GM21381 (cell line): ENCODE results near the gene PLA2G12B.
"Not testable (repeated sequence)": the region's sequence is repeated elsewhere in the genome, so short reads cannot be mapped to it uniquely, and the experiment has no call there.

Experiments used
- ATAC-seq: cut with Tn5 transposase; IDR thresholded peaks from one replicate; pipeline ENCODE4 v1.9.1; 2021; ENCODE audit warnings: mild to moderate bottlenecking, moderate library complexity; ENCODE audit not compliant: unreplicated experiment

Gene PLA2G12B

DNA sequence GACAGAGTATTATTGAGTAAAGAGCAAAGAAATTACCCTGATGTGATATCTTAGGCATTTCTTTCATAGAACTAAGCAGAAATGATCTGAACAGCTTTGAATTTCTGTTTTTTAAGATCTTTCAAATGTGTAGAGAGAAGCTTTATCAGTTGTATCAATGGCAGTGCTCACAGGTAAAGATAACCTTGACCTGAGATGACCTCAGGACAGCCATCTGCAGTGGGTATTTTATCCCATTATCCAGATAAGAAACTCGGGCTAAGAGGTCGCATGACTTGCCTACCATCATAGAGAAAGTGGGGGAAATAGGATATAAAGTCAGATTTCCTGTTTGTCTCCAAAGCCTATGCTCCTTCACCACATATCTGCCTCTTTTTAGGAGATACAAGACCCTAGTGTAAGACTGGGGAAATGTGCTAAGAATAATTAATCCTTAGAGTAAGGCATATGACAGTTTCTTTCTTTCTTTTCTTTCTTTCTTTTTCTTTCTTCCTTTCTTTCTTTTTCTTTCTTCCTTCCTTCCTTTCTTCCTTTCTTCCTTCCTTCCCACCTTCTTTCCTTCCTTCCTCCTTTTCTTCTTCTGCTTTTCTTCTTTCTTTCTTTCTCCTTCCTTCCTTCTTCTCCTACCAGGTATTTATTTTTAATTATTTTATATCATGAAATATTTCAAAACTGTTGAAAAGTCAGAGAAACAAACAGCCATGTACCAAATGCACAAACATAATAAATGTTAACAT lies 10.9 kb downstream of the PLA2G12B start:
- ATAC-seq = no peak

DNA sequence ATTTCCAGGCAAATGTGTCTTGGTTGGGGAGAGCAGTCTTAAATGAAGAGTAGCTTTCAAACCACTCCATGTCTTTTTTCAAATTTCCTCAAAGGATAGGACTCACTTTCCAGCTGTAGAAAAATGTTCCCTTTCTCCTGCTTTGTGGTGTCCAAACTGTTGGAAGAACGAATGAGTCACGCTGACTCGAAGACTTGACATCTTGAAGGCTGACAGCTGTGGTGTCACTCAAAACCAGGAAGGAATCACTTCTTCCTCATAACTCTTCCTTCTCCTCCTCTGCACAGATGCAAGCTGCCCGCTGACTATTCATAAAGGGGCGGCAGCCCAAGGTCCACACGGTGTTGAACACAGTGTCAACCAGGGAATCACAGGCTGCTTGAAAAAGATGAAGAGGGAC lies 19.2 kb downstream of the PLA2G12B start:
- no peak for ATAC-seq

DNA sequence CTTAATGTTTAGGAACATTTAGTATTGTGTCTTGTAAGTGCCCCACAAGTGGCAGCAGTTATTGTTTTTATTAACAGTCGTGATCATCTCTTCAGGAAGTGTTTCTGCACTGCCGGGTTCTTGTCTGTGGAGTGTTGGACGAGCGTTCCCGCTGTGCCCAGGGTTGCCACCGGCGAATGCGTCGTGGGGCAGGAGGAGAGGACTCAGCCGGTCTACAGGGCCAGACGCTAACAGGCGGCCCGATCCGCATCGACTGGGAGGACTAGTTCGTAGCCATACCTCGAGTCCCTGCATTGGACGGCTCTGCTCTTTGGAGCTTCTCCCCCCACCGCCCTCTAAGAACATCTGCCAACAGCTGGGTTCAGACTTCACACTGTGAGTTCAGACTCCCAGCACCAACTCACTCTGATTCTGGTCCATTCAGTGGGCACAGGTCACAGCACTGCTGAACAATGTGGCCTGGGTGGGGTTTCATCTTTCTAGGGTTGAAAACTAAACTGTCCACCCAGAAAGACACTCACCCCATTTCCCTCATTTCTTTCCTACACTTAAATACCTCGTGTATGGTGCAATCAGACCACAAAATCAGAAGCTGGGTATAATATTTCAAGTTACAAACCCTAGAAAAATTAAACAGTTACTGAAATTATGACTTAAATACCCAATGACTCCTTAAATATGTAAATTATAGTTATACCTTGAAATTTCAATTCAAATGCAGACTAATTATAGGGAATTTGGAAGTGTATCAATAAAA lies 22.2 kb downstream of the PLA2G12B start:
- ATAC-seq = no peak

GRCh38 chr10:72930276-72930675 lies 24.3 kb downstream of the PLA2G12B start:
- ATAC-seq = no peak

DNA sequence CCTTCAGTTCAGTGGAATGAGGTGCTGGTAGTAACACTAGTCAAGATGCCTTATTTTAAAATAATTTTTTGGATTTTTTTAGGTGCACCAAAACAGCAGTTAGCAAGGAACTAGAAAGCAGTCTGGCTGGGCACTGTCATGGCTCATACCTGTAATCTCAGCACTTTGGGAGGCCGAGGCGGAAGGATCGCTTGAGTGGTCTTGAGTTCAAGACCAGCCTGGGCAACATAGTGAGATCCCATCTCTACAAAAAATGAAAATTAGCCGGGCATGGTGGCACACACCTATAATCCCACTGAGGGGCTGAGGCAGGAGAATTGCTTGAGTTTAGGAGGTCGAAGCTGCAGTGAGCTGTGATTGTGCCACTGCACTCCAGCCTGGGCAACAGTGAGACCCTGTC lies 25.8 kb downstream of the PLA2G12B start:
- no peak for ATAC-seq

- ATAC-seq = no peak
Measured at GRCh38 chr10:72927485-72927884, 27.1 kb downstream of the PLA2G12B start.

DNA sequence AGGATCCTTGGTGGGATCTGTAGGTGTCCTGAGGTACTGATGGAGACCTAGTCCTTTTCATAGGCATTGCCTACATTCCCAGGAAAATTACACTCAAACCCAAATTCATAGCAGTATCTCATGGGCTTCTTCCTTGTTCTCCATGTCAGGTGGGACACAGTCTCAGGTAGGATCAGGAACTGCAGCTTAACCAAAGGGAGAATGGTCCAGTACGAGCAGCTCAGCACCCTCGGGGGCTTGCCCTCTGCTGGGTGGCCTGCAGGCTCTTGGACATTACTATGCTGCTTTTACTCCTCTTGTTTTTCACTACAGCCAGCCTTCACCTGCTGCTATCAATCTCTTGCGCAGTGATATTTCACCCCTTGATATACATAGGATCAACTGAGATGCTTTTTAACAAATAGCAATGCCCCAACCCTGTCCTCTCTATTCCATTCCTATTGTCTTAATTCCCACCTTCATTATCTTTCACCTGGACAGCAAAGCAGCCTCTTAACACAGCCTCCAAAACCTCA lies 28.6 kb downstream of the PLA2G12B start:
- no peak for ATAC-seq

- no peak for ATAC-seq
Measured at GRCh38 chr10:72924351-72924750, 30.3 kb downstream of the PLA2G12B start.

DNA sequence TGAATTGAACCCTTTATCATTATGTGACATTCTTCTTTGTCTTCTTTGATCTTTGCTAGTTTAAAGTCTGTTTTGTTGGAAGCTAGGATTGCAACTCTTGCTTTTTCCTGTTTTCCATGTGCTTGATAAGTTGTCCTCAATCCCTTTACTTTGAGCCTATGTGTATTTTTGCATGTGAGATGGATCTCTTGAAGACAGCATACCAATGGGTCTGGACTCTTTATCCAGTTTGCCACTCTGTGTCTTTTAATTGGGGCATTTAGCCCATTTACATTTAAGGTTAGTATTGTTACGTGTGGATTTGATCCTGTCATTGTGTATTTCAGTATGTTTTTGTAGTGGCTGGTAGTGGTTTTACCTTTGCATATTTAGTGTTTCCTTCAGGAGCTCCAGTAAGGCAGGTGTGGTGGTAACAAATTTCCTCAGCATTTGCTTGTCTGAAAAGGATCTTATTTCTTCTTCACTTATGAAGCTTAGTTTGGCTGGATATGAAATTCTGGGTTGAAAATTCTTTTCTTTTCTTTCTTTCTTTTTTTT lies 33.4 kb downstream of the PLA2G12B start:
- ATAC-seq = not testable (repeated sequence)

GRCh38 chr10:72918352-72918751 lies 36.3 kb downstream of the PLA2G12B start:
- no peak for ATAC-seq

DNA sequence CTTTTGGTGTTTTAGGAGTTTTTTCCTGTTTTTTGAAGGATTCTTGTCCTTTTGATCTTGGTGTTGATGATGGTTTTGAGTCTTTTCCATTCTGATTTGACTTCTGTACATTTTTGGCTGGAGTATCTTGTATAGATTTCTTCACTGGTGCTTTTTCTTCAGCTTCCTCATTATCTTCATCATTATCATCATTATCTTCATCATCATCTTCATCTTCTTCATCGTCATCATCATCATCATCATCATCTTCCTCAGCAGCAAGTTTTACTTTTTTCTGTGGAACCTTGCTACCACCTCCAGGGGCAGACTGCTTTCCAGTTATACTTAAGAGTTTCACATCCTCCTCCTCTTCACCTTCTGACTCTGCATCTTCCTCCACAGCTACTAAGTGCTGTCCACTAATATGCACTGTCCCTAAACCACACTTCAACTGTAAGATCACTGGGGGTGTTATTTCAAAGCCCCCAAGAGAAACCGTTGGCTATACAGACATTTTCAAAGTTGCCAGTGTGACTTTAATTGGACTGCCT lies 36.7 kb downstream of the PLA2G12B start:
- ATAC-seq = not testable (repeated sequence)

- not testable (repeated sequence) for ATAC-seq
Measured at GRCh38 chr10:72917201-72917600, 37.4 kb downstream of the PLA2G12B start.

DNA sequence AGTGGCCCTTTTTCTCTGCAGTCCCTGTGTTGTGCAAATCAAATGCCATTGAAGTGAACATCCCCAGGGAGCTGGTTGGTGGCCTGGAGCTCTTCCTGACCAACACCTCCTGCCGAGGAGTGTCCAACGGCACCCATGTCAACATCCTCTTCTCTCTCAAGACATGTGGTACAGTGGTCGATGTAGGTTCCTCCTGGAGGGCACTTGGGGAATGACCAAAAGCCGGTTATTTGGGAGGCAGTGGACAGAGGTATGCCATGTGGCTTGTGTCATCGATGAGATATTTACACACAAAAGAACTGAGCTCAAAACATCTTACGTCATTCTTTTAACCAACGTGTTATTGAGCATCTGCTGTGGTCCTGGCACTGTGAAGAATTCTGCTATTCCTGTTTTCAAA lies 41.3 kb downstream of the PLA2G12B start:
- ATAC-seq = no peak

DNA sequence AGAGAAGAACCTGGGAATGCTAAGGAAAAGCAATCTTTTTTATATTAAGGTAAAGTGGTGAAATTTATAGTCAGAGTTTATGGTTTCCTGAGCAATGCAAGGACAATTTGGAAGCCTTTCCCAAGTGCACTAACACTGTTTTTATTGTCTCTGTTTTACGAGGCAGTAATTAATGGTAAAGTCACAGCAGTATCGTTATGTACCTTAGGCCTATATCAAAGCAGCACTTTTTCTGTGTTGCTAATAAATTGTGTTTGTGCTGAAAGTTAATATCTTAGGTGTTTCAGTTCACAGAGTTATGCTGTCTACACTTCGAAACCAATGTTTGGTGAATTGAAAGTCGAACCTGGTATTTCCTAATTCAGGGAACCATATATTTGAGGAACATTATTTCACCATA lies 41.9 kb downstream of the PLA2G12B start:
- no peak for ATAC-seq

GRCh38 chr10:72911758-72912157 lies 42.8 kb downstream of the PLA2G12B start:
- no peak for ATAC-seq

DNA sequence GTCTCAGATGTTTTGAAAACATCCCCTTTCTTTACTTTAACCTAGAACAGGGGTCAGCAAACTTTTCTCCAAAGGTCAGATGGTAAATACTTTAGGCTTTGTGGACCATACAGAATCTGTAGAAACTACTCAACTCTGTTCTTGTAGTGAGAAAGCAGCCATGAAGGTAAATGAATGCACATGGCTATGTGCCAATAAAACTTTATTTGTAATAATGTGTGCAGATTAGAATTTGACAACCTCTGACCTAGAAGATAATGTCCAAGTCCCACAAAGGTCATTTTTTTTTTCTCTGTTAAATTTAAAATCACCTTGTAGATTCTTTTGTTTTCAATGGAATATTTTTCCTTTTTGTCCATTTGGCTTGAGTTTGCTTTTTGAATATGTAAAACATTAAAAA lies 43.9 kb downstream of the PLA2G12B start:
- no peak for ATAC-seq

DNA sequence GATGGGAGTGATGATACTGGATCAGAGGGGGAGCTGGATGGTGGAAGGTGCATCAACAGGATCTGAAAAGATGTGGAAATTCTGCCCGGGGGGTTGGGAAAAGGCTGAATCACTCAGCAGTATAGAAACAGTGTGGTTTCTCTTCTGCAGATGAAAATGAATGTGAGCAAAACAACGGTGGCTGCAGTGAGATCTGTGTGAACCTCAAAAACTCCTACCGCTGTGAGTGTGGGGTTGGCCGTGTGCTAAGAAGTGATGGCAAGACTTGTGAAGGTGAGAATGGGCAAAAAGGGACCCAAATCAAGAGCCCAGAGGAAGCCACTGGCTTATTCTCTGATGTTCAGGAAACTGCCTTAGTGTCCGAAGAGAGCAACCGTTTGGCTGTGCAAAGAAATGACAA lies 48.2 kb downstream of the PLA2G12B start:
- ATAC-seq = no peak

DNA sequence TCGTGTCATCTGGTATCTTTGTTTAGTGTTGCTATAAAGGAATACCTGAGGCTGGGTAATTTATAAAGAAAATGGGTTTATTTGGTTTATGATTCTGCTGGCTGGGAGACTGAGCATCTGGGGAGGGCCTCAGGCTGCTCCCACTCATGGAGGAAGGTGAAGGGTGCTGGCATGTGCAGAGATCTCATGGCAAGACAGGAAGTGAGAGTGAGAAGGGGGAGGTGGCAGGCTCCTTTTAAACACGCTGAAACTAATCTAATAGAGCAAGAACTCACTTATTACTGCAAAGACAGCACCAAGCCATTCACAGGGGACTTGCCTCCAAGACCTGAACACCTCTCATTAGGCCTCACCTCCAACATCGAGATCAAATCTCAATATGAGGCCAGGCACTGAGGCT lies 49.8 kb downstream of the PLA2G12B start:
- no peak for ATAC-seq

DNA sequence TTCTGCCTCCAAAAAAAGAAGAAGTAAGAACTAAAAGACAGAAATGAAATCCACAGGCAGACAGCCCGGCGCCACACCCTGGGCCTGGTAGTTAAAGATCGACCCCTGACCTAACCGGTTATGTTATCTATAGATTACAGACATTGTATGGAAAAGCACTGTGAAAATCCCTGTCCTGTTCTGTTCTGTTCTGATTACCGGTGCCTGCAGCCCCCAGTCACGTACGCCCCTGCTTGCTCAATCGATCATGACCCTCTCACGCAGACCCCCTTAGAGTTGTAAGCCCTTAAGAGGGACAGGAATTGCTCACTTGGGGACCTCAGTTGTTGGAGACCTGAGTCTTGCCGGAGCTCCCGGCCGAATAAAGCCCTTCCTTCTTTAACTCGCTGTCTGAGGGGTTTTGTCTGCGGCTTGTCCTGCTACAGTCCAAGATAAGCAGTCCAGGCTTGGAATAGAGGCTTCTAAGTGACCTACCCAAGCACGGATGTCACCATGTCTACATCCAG lies 50.6 kb downstream of the PLA2G12B start:
- ATAC-seq = not testable (repeated sequence)

DNA sequence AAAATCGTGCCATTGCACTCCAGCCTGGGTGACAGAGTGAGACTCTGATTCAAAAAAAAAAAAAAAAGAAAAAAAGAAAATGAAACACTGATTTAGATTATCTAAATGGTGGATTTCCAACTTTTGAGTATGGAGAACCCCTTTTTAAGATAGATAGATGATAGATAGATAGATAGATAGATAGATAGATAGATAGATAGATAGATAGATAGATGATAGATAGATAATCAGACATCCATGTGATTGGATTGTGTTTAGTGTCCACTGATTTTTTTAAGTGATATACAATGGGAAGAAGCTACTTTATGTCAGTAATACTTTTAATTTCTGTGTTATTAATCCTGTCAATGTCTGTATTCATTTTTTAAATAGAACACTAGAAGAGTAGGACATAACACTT lies 55.1 kb downstream of the PLA2G12B start:
- no peak for ATAC-seq

- ATAC-seq = no peak
Measured at GRCh38 chr10:72898616-72899015, 56.0 kb downstream of the PLA2G12B start.
